GM12878 (cell line): ENCODE results near the gene HSF2BP. TPM values are rescaled to one million over a fixed set of nuclear protein-coding genes. Genes with fewer than 3 reads are reported as not detected.

Experiments used
- ATAC-seq: fragments of 200-7000 bp; cut with Tn5 transposase; 3 replicates; pipeline ENCODE4 v1.9.1; 2020; ENCODE audit warnings: mild to moderate bottlenecking, moderate library complexity
- BruUV-seq: library from RNA; stranded (reverse); fragments of 400-500 nt; replicated peaks from 2 replicates; lab custom pipeline; 2021; lab: Mats Ljungman, UMichigan
- CTCF ChIA-PET: fragments of 300-600 bp; sonication (Branson Sonifier 250); formaldehyde crosslinking; extraction: SDS; loops from one replicate; lab custom pipeline; 2021; ENCODE audit warnings: inconsistent platforms; lab: Yijun Ruan, JAX
- POLR2A ChIA-PET: fragments of 350-600 bp; formaldehyde crosslinking; extraction: SDS; loops from one replicate; lab custom pipeline; 2021; ENCODE audit warnings: inconsistent platforms; lab: Charles Lee
- RAD21 ChIA-PET: fragments of 300-600 bp; sonication (Branson Sonifier 250); formaldehyde crosslinking; loops from one replicate; lab custom pipeline; 2023; ENCODE audit warnings: antibody characterized with exemption; ENCODE audit not compliant: unreplicated experiment; lab: Charles Lee
- SMC1A ChIA-PET: fragments of 300-600 bp; sonication (Branson Sonifier 250); formaldehyde crosslinking; loops from one replicate; lab custom pipeline; 2023; ENCODE audit not compliant: unreplicated experiment, uncharacterized antibody; lab: Charles Lee
- DNase-seq: peaks from one replicate; pipeline ENCODE4 v3.0.0-alpha.2; 2011; ENCODE audit warnings: low read depth, low spot score
- FAIRE-seq: peaks from 3 replicates; lab custom pipeline; 2011; peaks lifted over from hg19 to GRCh38; lab: Jason Lieb, UNC
- H2AFZ ChIP-seq: 2 replicates; pipeline ENCODE4 v1.6.0; 2011; ENCODE audit warnings: low read depth, low read length, control low read depth; ENCODE audit not compliant: control insufficient read depth
- H3K27ac ChIP-seq: 2 replicates; pipeline ENCODE4 v1.5.1; 2011; ENCODE audit warnings: control low read depth; ENCODE audit not compliant: control insufficient read depth, insufficient read depth
- H3K27me3 ChIP-seq, 2 experiments: replicated peaks in 1 of 2; 2 replicates each; pipeline versions ENCODE4 v1.6.0 to v1.6.1; 2011; ENCODE audit warnings: low read length in 1 of 2; ENCODE audit not compliant: control insufficient read depth in 2 of 2, insufficient read depth in 2 of 2
- H3K36me3 ChIP-seq, 2 experiments: 2 replicates each; pipeline ENCODE4 v1.5.1; 2011; ENCODE audit warnings: low read length in 1 of 2; ENCODE audit not compliant: control insufficient read depth in 2 of 2, insufficient read depth in 2 of 2
- H3K4me1 ChIP-seq: 2 replicates; pipeline ENCODE4 v1.6.1; 2011; ENCODE audit warnings: mild to moderate bottlenecking, low read length, moderate library complexity, mixed read lengths; ENCODE audit not compliant: control insufficient read depth, insufficient read depth
- H3K4me2 ChIP-seq: 2 replicates; pipeline ENCODE4 v1.6.0; 2011; ENCODE audit warnings: control low read depth; ENCODE audit not compliant: control insufficient read depth, insufficient read depth
- H3K4me3 ChIP-seq: fragments of 200-600 bp; sonication (generic); 2 replicates; pipeline ENCODE4 v1.5.1; 2016
- H3K79me2 ChIP-seq: 2 replicates; pipeline ENCODE4 v1.6.0; 2011; ENCODE audit warnings: low read length; ENCODE audit not compliant: control insufficient read depth, insufficient read depth
- H3K9ac ChIP-seq: 2 replicates; pipeline ENCODE4 v1.8.0; 2011; ENCODE audit warnings: low read length, control low read depth, mixed read lengths; ENCODE audit not compliant: control insufficient read depth, insufficient read depth
- H3K9me3 ChIP-seq: replicated peaks from 3 replicates; pipeline ENCODE4 v1.5.1; 2011; ENCODE audit warnings: mild to moderate bottlenecking, low read length; ENCODE audit not compliant: control insufficient read depth, insufficient read depth
- H4K20me1 ChIP-seq: 2 replicates; pipeline ENCODE4 v1.6.0; 2011; ENCODE audit not compliant: control insufficient read depth, insufficient read depth
- BRCA1 ChIP-seq: IDR thresholded peaks from 2 replicates; pipeline ENCODE4 v1.6.1; 2011; ENCODE audit warnings: low read depth, low read length, improper control_type of control experiment
- EGR1 ChIP-seq, 2 experiments: IDR thresholded peaks; 1 replicate in 1 of 2; 2 replicates in 1 of 2; pipeline ENCODE4 v1.6.1; 2011 to 2012; ENCODE audit warnings: low read depth in 2 of 2, low read length in 2 of 2, borderline replicate concordance in 1 of 2, mild to moderate bottlenecking in 1 of 2, moderate library complexity in 1 of 2
- HSF1 ChIP-seq: fragments of 150-350 bp; IDR thresholded peaks from 2 replicates; pipeline ENCODE4 v1.6.1; 2014; ENCODE audit warnings: mild to moderate bottlenecking, low read depth, low read length
- POLR2AphosphoS5 ChIP-seq: IDR thresholded peaks from 2 replicates; pipeline ENCODE4 v1.6.1; 2011; ENCODE audit warnings: mild to moderate bottlenecking, low read length, inconsistent platforms
- SMARCA5 ChIP-seq: fragments of 450-650 bp; IDR thresholded peaks from 2 replicates; pipeline ENCODE4 v1.6.1; 2017; ENCODE audit warnings: mild to moderate bottlenecking
- SMC3 ChIP-seq: IDR thresholded peaks from 2 replicates; pipeline ENCODE4 v1.6.1; 2011; ENCODE audit warnings: low read length, improper control_type of control experiment, borderline replicate concordance
- TCF7 ChIP-seq: IDR thresholded peaks from 2 replicates; pipeline ENCODE4 v1.6.1; 2014; ENCODE audit warnings: antibody characterized with exemption, borderline replicate concordance
- WGBS: methylation state at CpG from one replicate; pipeline ENCODE4 v1.1.6; 2016; ENCODE audit warnings: low lambda C conversion rate; ENCODE audit not compliant: insufficient replicate concordance, insufficient coverage; ENCODE audit errors: missing lambda C conversion rate; 5-methylcytosine and 5-hydroxymethylcytosine counted together
- in situ Hi-C: fragments of 300-500 bp; cut with MboI; formaldehyde crosslinking; loops from 9 replicates; pipeline ENCODE4 v1.14.3; 2018; ENCODE audit warnings: mixed read lengths
- intact Hi-C: fragments of 100-400 bp; cut with micrococcal nuclease; formaldehyde crosslinking; loops from one replicate; pipeline ENCODE4 v1.14.2; 2022; ENCODE audit not compliant: unreplicated experiment
- polyA plus RNA-seq, 11 experiments: library from polyadenylated mRNA; depleted of rRNA in 4 of 11; unstranded in 6 of 11; stranded (reverse) in 5 of 11; fragments of >200 nt; fragmentation: Nextera tagmentation in 4 of 11; fragmentation: Illumina TruSeq in 1 of 11; extraction: Ambion mirVana in 4 of 11; extraction: Trizol in 1 of 11; gene quantifications; 1 replicate in 1 of 11; 2 replicates in 10 of 11; pipeline versions ENCODE4 v1.2.1 to v1.2.3, GENCODE V29; 2011 to 2016; ENCODE audit warnings: inconsistent platforms in 2 of 11, missing spikeins in 2 of 11, low read depth in 1 of 11
- total RNA-seq, 4 experiments: library from RNA; depleted of rRNA in 3 of 4; stranded (reverse); fragments of >200 nt in 3 of 4; fragmentation: Illumina TruSeq in 1 of 4; extraction: Trizol in 1 of 4; gene quantifications; 2 replicates each; pipeline versions ENCODE4 v1.2.1 to v1.2.3, GENCODE V29; 2013 to 2021

Gene HSF2BP
- total and polyA plus RNA-seq, 10 of the 15 experiments (the other 5 are each of a cell fraction or from before 2014, with no cell fraction given): 0.07 to 0.81 (median 0.35) TPM

DNA sequence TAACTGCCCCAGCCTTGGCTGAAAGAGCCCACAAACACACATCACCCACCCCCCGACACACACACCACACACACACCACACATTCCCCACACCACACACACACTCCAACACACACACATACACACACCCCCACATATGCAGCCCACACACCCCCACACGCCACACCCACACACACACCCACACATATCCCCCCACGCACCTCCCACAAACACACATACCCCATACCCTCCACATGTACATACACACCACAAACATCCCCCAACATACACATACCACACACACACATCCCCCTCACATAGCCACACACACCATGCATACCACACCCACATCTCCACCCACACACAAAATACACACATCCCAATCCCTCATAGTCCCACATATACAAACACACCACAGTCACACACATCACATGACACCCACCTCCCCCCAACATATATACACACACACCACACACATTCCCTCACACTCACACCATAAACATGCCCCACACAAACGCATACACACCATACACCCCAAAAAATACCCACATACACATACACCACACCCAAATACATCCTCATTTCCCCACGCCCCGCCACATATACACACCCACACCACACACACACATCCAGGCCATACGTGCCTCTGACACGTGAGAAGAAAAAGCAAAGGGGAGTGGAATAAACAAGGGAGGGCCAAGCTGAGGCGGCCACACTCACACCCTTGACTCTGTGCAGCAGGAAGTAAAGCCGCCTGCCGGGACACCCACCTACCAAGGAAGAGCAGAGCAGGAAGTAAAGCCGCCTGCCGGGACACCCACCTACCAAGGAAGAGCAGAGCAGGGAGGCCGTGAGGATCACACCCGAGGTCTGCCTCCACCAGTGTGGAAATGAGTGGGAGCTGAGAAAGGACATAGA lies 53.7 kb downstream of the HSF2BP start:
- Histone ChIP-seq H3K9me3 (no peaks in the 10 kb centered on the region), H2AFZ (no peak overlapping the region), H3K4me3 (no peak overlapping the region), H3K4me2 (no peak overlapping the region), H3K9ac (no peak overlapping the region), H3K79me2 (no peaks in the 10 kb centered on the region), H4K20me1 (no peaks in the 10 kb centered on the region), H3K36me3 (no peaks in the 10 kb centered on the region), H3K4me1 (no peaks in the 10 kb centered on the region), H3K27ac (no peak overlapping the region), H3K27me3 (no peaks in the 10 kb centered on the region)
- CTCF ChIA-PET: no interaction called here
- 57% methylated on average over 15 of the region's 15 CpGs for WGBS
- no peak for FAIRE-seq
- RAD21 ChIA-PET: no interaction called here
- TF ChIP-seq HSF1 (no peak), TCF7 (no peak), SMARCA5 (no peak), SMC3 (no peak), BRCA1 (no peak), POLR2AphosphoS5 (no peak), EGR1 (IDR thresholded peaks at IDR 0.05; ENCODE audit: borderline replicate concordance in 1 of 2, low read depth in 2 of 2, low read length in 2 of 2) (0 out of 3 replicates have a peak, but pooled peaks of 1 of the 2 experiments have one; percentile 23)
- SMC1A ChIA-PET: no interaction called here
- POLR2A ChIA-PET: no interaction called here
- intact Hi-C loops: no loop called here
- ATAC-seq: no peak
- no TSS peak for BruUV-seq
- in situ Hi-C loops: no loop called here
- no peak for DNase-seq
